Measurements from ENCODE around the gene PNMA8B. TPM values are rescaled to one million over a fixed set of nuclear protein-coding genes. Genes with fewer than 3 reads are reported as not detected.

Gene PNMA8B
- total RNA-seq, 1 donor from 2014 or later: 0.76 TPM

DNA sequence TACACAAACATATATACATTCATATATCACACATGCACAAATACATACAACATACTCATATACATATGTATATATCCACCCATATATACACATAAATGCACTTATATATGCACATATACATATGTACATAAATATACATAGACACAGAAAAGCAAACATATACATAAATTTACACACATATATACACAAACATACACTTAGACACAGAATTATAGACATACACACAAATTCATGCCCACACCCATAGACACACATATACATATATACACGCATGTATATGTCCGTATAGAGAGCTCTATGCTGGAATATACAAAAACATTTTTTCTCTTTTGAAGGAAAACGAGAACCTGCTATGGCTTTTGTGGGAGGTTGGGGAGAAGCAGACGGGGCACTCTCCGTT, 44.9 kb downstream of the PNMA8B start:
- no peaks in the 10 kb centered on the region for H3K27me3 Mint-ChIP-seq (ENCODE audit: unreplicated experiment)
- no peak for DNase-seq
- no peak overlapping the region for H3K4me3 Mint-ChIP-seq (ENCODE audit: unreplicated experiment)
- H3K9me3 Mint-ChIP-seq (ENCODE audit: unreplicated experiment): peaks cover 1% of the 10 kb centered on the region
- TF ChIP-seq, protein P1, sequence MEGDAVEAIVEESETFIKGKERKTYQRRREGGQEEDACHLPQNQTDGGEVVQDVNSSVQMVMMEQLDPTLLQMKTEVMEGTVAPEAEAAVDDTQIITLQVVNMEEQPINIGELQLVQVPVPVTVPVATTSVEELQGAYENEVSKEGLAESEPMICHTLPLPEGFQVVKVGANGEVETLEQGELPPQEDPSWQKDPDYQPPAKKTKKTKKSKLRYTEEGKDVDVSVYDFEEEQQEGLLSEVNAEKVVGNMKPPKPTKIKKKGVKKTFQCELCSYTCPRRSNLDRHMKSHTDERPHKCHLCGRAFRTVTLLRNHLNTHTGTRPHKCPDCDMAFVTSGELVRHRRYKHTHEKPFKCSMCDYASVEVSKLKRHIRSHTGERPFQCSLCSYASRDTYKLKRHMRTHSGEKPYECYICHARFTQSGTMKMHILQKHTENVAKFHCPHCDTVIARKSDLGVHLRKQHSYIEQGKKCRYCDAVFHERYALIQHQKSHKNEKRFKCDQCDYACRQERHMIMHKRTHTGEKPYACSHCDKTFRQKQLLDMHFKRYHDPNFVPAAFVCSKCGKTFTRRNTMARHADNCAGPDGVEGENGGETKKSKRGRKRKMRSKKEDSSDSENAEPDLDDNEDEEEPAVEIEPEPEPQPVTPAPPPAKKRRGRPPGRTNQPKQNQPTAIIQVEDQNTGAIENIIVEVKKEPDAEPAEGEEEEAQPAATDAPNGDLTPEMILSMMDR (IDR thresholded peaks at IDR 0.05; ENCODE audit: partially characterized antibody, unreplicated experiment): no peak
- H3K27ac Mint-ChIP-seq (ENCODE audit: unreplicated experiment): no peak overlapping the region
- H3K4me1 Mint-ChIP-seq (ENCODE audit: low read depth, unreplicated experiment): peaks cover 3% of the 10 kb centered on the region
- peaks cover 7% of the 10 kb centered on the region for H3K36me3 Mint-ChIP-seq (ENCODE audit: unreplicated experiment)

GRCh38 chr19:46449228-46449627, 46.4 kb downstream of the PNMA8B start:
- Mint-ChIP-seq H3K27me3 (ENCODE audit: unreplicated experiment) (no peaks in the 10 kb centered on the region), H3K27ac (ENCODE audit: unreplicated experiment) (no peak overlapping the region), H3K4me1 (ENCODE audit: low read depth, unreplicated experiment) (peaks cover 3% of the 10 kb centered on the region), H3K36me3 (ENCODE audit: unreplicated experiment) (peaks cover 7% of the 10 kb centered on the region), H3K9me3 (ENCODE audit: unreplicated experiment) (peaks cover 1% of the 10 kb centered on the region), H3K4me3 (ENCODE audit: unreplicated experiment) (no peak overlapping the region)
- TF ChIP-seq, protein P1 (IDR thresholded peaks at IDR 0.05; ENCODE audit: partially characterized antibody, unreplicated experiment): no peak
- no peak for DNase-seq

DNA sequence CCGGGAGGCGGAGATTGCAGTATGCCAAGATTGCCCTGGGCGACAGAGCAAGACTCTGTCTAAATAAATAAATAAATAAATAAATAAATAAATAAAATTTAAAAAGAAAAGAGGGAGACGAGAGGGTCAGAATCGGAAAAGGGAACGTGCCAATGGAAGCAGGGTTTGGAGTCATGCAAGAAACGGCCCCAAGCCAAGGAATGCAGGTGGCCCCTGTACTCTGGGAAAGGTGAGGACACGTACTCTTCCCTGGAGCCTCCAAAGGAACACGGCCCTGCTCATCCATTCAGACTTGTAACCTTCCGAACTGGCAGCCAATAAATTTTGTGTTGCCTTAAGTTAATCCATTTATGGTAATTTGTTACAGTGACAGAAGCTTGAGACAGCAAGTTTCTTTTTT, 47.1 kb downstream of the PNMA8B start:
- no peak overlapping the region for H3K27ac Mint-ChIP-seq (ENCODE audit: unreplicated experiment)
- TF ChIP-seq, protein P1 (IDR thresholded peaks at IDR 0.05; ENCODE audit: partially characterized antibody, unreplicated experiment): no peak
- H3K4me3 Mint-ChIP-seq (ENCODE audit: unreplicated experiment): no peak overlapping the region
- H3K27me3 Mint-ChIP-seq (ENCODE audit: unreplicated experiment): no peaks in the 10 kb centered on the region
- DNase-seq: no peak
- H3K4me1 Mint-ChIP-seq (ENCODE audit: low read depth, unreplicated experiment): peaks cover 3% of the 10 kb centered on the region
- H3K9me3 Mint-ChIP-seq (ENCODE audit: unreplicated experiment): peaks cover 1% of the 10 kb centered on the region
- peaks cover 7% of the 10 kb centered on the region for H3K36me3 Mint-ChIP-seq (ENCODE audit: unreplicated experiment)

- no peaks in the 10 kb centered on the region for H3K9me3 Mint-ChIP-seq (ENCODE audit: unreplicated experiment)
- H3K27ac Mint-ChIP-seq (ENCODE audit: unreplicated experiment): no peak overlapping the region
- H3K4me1 Mint-ChIP-seq (ENCODE audit: low read depth, unreplicated experiment): peaks cover 3% of the 10 kb centered on the region
- DNase-seq: no peak
- no peak overlapping the region for H3K4me3 Mint-ChIP-seq (ENCODE audit: unreplicated experiment)
- TF ChIP-seq, protein P1 (IDR thresholded peaks at IDR 0.05; ENCODE audit: partially characterized antibody, unreplicated experiment): no peak
- peaks cover 7% of the 10 kb centered on the region for H3K36me3 Mint-ChIP-seq (ENCODE audit: unreplicated experiment)
- H3K27me3 Mint-ChIP-seq (ENCODE audit: unreplicated experiment): no peaks in the 10 kb centered on the region
Measured at GRCh38 chr19:46447824-46448223, 47.8 kb downstream of the PNMA8B start.

DNA sequence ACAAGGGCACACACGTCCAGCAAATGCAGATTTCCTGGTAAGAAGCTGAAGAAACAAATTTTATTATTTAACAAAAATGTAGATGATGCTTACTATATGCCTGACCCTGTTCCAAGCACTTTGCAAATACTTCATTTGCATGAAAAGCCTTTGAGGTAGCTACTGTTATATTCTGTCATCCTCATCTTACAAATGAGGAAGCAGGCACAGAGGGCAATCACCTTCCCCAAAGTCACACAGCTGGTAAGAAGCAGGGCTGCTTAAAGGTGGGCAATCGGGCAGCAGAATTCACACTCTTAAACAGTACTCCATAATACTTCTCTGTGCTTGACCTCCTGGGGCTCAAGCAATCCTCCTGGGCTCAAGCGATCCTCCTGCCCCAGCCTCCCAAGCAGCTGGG, 48.7 kb downstream of the PNMA8B start:
- Mint-ChIP-seq H3K36me3 (ENCODE audit: unreplicated experiment) (peaks cover 7% of the 10 kb centered on the region), H3K27ac (ENCODE audit: unreplicated experiment) (no peak overlapping the region), H3K4me1 (ENCODE audit: low read depth, unreplicated experiment) (peaks cover 3% of the 10 kb centered on the region), H3K4me3 (ENCODE audit: unreplicated experiment) (no peak overlapping the region), H3K9me3 (ENCODE audit: unreplicated experiment) (no peaks in the 10 kb centered on the region), H3K27me3 (ENCODE audit: unreplicated experiment) (no peaks in the 10 kb centered on the region)
- TF ChIP-seq, protein P1 (IDR thresholded peaks at IDR 0.05; ENCODE audit: partially characterized antibody, unreplicated experiment): no peak
- no peak for DNase-seq
